NCI-H128 (cell line): ENCODE results near the gene PTPN14.
"Not testable (repeated sequence)": the region's sequence is repeated elsewhere in the genome, so short reads cannot be mapped to it uniquely, and the experiment has no call there.

Source experiments
- DNase-seq: peaks from one replicate; lab custom pipeline; 2025; ENCODE audit not compliant: unreplicated experiment; lab: John Stamatoyannopoulos, UW

Gene PTPN14

GRCh38 chr1:214551436-214552173 lies at the start of gene PTPN14:
PTPN14 (minus strand) TSS chr1:214551602; CDS start chr1:214464803, 86,799 bp downstream.
- DNase-seq = no peak

- no peak for DNase-seq
These were observed 41.8 kb upstream of the PTPN14 start for GRCh38 chr1:214593158-214593557.

- DNase-seq = not testable (repeated sequence)
These were observed 40.5 kb upstream of the PTPN14 start for GRCh38 chr1:214591918-214592317.

- DNase-seq = no peak
These were observed 39.3 kb upstream of the PTPN14 start for GRCh38 chr1:214590696-214591095.

GRCh38 chr1:214588963-214589597 lies 37.7 kb upstream of the PTPN14 start:
- DNase-seq = no peak

GRCh38 chr1:214587165-214587564 lies 35.8 kb upstream of the PTPN14 start:
- no peak for DNase-seq

GRCh38 chr1:214586621-214587020 lies 35.2 kb upstream of the PTPN14 start:
- DNase-seq = no peak

GRCh38 chr1:214584805-214585766 lies 33.7 kb upstream of the PTPN14 start:
- DNase-seq = no peak

- DNase-seq = no peak
These were observed 32.6 kb upstream of the PTPN14 start for GRCh38 chr1:214583824-214584554.

- no peak for DNase-seq
These were observed 31.7 kb upstream of the PTPN14 start for GRCh38 chr1:214583113-214583512.

- DNase-seq = no peak
These were observed 31.0 kb upstream of the PTPN14 start for GRCh38 chr1:214582289-214582891.

GRCh38 chr1:214581785-214582184 lies 30.4 kb upstream of the PTPN14 start:
- no peak for DNase-seq

- no peak for DNase-seq
These were observed 27.8 kb upstream of the PTPN14 start for GRCh38 chr1:214579183-214579582.

- DNase-seq = not testable (repeated sequence)
These were observed 24.7 kb upstream of the PTPN14 start for GRCh38 chr1:214576120-214576519.

- no peak for DNase-seq
These were observed 23.4 kb upstream of the PTPN14 start for GRCh38 chr1:214574598-214575411.

GRCh38 chr1:214573386-214574318 lies 22.2 kb upstream of the PTPN14 start:
- no peak for DNase-seq

- no peak for DNase-seq
These were observed 19.9 kb upstream of the PTPN14 start for GRCh38 chr1:214571281-214571680.

- no peak for DNase-seq
These were observed 19.0 kb upstream of the PTPN14 start for GRCh38 chr1:214570442-214570841.
